HG02759 (cell line): ENCODE results near the gene LIN7A.
"Not testable (repeated sequence)": the region's sequence is repeated elsewhere in the genome, so short reads cannot be mapped to it uniquely, and the experiment has no call there.

Experiments
- ATAC-seq: cut with Tn5 transposase; IDR thresholded peaks from one replicate; pipeline ENCODE4 v1.9.1; 2021; ENCODE audit warnings: mild to moderate bottlenecking, moderate library complexity; ENCODE audit not compliant: unreplicated experiment

Gene LIN7A

DNA sequence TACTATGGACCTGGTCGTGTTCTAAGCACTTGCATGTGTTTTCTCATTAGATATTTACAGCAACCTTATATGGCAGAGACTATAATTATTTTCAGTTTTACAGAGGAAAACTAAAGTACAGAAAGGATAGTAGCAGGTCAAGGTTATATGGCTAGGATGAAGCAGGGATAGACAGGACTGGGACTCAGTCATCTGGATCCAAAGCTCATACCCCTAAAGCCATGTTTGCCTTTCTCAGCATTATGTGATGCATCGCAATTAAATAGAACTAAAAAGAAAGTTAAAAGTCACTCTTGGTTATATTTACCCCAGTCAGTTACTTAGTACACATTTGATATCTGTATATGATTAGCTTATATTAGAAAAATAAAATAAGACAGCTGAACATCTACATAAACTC, 13.3 kb downstream of the LIN7A start:
- ATAC-seq = no peak

DNA sequence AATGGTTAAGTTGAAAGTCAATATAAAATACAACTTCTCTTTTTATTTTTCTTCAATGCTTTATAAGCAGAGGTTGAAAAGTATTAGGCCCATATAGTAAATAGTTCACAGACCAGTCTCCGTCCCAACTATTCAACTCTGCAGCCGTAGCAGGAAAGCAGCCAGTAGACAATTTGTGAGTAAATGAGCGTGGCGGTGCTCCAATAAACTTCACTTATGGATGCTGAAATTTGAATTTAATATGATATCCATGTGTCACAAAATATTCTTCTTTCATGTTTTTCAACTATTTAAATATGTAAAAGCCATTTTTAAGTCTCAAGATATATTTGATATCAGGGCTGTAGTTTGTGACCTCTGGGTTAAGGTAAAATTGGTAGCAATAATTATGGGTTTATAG, 17.7 kb downstream of the LIN7A start:
- no peak for ATAC-seq

DNA sequence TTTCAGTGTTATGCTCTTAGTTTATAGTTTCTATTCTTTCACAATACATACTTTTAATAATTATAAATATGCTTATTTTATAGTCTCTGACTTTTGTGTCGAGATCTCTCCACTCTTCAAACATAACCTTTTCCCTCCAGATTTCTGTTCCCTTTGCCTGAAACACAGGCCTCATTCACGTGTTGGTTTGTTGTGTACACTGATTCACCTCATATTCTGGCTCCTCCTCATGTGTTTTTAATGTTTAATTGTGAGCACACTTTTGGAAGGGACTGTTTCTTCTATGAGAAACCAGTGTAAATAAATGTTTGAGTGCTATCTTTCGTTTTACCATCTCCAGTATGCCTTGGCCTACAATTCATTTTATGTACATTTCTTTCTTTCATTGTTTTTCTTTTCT, 20.1 kb downstream of the LIN7A start:
- no peak for ATAC-seq

DNA sequence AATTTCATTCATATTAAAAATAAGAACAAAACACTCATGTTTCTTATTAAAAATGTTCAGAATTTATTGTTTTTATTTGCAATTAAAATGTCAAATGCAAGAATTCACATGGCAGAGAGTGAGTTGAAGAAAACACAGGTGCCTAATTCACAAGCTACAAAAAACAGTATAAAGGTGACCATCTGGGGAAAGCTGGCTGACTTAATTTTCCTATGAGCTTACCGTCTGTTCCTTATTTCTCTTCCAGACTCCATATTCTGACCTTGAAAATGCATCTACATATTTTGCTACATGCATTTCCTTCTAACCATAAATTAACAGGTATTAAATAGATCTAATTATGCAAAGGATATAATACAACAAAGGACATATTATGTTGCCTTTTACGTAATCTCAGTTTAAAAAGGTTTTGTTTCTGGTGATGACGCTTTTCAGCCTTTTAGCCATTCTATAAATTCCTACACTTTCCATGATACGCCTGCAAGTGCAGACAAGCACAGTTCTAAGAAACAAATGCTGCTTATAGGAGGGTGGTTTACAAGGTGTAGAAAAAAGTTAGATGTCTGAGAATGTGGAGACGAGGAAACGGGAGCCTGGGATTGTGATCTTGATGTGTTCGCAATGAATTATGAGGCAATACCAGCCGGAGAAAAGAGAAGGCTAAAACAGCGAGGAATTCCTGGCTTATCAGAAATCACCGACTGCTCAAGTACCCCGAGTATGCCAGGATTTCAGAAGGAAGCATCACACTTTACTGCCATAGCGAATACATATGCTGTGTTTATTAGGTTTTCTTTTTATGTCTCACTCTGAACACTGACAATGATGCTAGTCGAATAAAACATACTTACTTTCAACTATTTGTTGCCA, 24.6 kb downstream of the LIN7A start:
- no peak for ATAC-seq

DNA sequence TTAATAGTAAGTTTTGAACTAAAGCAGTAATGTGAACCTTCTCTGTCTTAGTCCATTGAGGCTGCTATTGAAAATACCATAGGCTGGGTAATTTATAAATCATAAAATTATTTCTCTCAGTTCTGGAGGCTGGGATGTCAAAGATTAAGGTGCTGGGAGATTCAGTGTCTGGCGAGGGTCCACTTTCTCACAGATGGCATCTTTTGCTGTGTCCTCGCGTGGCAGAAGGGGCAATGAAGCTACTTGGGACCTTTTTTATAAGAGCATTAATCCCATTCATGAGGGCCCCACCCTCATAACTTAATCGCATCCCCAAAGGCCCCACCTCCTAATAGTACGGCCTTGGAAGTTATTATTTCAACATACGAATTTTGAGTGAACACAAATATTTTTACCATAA, 28.4 kb downstream of the LIN7A start:
- no peak for ATAC-seq

DNA sequence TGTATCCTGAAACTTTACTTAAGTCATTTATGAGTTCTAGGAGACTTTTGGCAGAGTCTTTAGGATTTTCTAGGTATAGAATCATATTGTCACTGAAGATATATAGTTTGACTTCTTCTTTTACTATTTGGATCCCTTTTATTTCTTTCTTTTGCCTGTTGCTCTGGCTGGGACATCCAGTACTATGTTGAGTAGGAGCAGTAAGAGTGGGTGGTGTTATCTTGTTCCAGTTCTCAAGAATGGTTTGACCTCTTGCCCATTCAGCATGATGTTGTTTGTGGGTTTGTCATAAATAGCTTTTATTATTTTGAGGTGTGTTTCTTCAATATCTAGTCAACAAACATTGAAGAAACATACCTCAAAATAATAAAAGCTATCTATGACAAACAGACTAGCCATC, 35.0 kb downstream of the LIN7A start:
- ATAC-seq = no peak

DNA sequence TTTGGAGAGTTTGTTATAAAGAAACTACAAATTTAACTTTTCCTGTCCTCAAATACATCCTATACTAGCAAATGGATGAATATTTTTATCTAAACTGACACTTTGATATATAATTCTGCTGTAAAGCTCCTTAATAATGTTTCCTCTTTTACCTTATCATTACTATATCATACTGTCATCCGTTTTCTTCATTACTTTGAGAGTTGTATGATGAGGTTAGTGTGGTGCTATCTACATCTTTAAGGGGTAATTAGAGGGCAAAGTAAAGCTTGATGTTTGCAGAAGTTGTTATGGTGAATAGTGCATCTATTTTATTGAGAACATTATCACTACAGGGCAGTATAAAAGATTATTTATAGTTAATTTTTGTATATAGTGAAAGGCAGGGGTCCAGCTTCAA, 36.1 kb downstream of the LIN7A start:
- no peak for ATAC-seq

DNA sequence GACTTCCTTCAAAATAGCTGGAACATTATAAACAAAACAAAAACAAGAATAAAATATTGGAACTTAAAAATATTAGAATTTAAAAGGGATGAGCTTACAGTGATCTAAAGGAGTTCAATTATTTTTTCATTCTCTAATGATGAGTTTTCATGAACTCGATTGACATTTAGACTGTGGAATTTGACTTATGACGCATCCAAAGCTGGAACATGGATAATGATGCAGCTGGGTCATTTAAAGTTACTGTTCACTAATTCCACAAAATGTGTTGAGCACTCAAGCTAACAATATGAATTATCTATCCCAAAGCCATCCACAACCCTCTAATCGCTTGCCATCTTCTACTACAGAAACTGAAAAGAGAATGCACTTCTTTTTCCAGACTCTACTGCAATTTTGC, 42.5 kb downstream of the LIN7A start:
- ATAC-seq = no peak

DNA sequence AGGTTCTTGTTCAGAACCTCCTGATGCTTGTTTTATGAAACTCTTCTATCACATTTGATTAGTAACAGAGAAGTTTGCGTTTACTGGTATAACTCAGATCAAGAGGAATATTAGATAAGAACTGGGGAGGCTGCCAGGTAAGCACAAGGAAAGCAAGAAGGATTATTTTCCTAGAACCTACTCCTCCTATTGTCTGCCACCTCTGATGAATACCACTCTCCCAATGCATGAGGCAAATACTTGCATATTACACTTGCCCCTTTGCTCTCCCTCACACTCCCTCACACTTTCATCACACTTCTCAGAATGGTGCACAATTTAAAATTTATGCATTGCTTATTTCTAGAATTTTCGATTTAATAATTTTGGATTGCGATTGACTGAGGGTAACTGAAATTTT, 43.6 kb downstream of the LIN7A start:
- ATAC-seq = no peak

DNA sequence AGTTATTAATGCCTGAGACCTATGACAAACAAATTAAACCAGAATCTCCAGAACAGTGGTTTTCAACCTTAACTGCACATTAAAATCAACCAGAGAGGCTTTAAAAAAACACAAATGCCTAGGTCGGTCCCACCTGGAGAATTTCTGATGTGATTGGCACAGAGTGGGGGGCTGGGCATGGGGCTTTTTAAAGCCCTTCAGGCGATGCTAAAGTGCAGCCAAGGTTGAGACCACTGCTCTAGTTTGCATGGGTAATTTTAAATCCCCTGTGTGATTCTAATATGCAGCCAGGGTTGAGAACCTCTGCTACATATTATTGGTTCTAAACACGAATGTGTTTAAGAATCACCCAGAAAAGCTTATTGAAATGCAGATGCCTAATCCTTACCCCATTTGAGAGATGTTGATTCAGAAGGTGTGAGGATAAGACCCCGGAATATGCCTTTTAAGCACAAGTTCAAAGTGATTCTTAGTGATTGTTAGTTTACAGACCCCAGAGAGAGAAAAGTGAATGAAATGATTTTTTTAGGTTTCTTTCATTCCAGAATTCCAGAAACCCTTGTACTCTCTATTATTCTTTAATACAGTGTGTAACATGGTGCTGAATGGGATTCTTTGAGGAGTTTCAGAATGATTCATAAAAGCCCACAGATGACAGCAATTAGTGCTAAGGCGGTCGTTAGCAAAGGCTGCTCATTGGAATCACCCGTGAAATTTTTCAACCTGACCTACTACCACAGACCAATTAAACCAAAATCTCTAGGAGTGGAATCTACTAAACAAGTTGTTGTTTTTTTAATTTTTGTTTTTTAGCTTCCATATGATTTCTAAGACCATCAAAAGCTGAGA, 44.9 kb downstream of the LIN7A start:
- peak; percentile 66 for ATAC-seq

DNA sequence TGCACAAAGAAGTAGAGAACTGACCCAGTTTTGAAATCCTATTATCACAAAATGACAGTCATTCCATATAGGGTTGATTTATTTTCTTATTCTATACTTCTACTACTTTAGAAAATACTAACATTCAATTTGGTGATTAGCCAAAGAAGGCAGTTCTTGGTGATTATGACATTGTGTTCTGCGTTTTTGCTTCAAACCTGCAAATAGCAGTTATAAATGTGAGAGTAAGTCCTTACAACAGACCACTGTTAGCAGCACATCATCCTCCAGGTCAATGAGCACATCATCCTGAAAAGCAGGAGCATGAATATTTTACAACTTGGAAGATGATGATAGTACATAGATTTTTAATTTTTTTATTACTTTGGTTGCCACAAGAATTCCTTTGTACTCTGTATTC, 53.1 kb downstream of the LIN7A start:
- no peak for ATAC-seq

DNA sequence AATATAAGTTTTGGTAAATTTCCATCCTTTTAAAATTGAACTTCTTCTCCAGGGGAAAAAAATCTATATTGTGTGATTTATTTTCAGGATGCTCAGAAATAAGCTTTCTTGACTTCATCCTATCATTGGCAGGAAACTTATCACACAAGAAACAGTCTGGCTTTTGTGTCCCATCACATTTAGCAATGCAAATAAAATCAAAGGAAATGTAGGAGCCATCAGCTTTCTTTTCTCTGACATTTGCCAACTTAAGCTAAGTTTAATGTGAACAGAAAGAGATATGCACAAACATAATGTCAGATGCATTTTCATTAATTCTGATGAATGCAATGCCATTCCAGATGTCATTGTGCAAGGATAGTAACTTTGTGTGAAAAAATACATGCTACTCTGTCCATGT, 56.6 kb downstream of the LIN7A start:
- no peak for ATAC-seq

DNA sequence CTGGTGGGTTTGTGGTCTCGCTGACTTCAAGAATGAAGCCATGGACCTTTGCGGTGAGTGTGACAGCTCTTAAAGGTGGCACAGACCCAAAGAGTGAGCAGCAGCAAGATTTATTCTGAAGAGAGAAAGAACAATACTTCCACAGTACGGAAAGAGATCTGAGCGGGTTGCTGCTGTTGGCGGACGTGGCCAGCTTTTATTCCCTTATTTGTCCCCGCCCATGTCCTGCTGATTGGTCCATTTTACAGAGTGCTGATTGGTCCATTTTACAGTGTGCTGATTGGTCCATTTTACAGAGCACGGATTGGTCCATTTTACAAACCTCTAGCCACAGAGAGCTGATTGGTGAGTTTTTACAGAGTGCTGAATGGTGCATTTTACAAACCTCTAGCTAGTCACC, 59.3 kb downstream of the LIN7A start:
- ATAC-seq = not testable (repeated sequence)

DNA sequence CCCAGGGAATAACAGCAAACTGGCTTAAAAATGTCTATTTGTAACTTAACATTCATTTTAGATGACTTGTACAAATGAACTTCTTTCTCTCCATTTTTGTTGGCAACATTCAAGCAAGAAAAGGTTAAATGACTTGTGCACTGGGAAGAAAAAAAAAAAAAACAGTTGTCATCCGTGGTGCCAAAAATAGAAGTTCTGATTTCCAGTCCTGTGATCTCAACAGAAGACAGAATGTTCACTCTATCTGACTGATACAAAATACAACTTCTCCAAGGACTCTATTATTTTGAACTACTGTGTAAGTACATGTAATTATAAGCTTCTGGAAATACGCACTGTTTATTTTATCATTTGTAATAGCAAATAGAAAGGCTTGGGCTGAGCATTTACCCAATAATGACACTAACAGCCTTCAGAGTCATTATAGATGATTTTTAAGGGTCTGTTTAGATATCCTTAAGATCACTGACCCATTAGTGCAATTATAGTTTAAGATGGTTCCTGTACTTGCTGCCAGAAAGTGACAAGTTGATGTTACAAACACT, 59.9 kb downstream of the LIN7A start:
- ATAC-seq = no peak

DNA sequence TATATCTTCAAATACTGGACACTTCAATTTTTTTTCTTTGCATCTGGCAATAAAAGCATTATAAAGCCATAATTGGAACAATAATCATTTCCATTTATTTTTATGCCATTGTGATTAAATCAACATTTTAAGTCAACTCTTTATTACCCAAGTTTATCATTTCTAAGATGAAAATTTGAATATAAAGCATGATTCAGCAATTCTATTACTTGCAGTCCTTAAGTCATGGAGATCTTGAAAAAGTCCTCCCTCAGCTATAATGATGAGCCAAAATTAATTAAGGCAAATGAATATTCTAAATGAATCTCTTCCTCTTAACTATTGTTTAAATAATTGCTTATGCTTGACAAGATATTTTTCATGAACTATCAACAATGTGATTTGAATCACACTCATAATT, 65.7 kb downstream of the LIN7A start:
- ATAC-seq = no peak

DNA sequence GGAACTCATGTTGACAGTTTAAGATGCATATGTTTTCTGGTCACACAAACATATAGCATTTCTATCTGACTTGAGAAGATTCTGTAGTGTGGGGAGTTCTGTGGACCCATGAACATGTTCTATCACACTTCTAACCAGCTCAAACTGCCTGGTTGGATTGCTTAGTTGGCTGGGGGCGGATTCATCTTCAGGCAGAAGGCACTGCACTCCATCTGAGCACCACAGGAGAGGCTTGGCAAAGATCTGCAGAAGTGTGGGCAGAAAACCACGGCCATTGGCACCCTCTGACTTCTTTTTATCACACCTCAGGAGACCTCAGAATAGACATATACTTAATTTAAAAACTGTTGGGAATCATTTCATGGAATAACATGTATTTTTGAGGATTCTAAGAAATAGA, 68.5 kb downstream of the LIN7A start:
- no peak for ATAC-seq

DNA sequence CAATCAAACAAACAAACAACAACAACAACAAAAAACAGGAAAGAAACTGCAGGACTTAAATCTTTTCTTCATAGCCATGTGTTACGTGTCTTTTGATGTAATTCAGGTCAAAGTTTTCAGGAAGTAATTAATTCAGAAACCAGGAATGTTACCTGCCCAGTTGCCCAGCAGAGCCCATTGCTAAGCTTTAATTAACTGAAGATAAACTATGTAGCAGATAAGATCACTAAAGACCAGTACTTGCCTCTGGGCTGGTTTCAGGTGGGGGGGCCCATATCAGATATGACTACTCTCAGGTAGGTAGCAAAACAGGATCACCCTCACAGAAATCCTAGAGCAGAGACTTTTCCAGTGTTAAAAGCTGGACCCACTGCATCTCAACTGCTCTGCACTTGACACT, 69.2 kb downstream of the LIN7A start:
- ATAC-seq = no peak

DNA sequence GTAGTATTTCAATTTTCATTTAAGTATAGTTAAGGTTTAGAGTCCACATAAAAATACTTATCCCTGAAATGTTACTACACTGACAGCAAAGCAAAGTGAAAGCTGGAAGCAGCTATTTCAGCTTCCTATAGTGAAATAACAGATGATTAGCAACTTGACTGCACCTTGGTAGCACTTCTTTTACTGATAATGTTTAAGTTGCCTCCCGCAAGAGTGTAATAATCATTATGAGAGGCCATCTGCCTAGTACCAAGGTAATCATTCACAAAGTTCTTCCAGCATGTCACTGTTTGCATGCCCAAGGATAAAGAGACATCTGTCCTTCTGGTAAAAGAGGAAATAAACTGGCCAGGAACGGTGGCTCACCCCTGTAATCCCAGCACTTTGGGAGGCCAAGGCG, 69.8 kb downstream of the LIN7A start:
- no peak for ATAC-seq

DNA sequence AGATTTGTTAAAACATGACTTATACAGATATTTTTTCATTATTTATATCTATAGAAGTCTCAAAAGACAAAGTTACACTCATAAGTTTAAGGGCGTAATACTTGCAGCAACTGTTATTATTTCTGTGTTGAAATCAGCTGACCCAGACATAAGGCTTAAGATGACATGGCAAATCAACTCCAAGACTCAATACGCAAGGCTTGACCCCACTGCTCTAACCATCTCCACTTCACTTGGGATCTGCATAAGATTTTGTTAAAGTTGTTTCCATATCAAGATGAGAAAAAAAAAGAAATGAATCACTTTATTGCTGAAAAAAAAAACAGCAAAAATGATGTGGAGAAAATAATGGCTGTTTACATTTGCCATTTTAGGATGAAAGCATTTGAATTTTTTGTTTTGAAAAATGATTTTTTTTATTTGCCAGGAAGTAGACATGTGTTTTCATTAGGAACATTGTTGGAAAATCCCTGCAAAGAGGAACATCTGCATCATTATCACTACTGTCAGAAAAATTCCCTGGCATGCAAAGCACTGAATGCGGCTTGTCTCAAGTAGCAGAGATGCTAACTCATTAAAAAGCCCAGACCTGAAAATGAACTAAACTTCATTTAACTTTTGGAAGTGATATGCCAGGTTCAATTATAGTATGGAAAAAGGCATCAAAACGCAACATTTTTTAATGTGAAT, 73.5 kb downstream of the LIN7A start:
- ATAC-seq = no peak

DNA sequence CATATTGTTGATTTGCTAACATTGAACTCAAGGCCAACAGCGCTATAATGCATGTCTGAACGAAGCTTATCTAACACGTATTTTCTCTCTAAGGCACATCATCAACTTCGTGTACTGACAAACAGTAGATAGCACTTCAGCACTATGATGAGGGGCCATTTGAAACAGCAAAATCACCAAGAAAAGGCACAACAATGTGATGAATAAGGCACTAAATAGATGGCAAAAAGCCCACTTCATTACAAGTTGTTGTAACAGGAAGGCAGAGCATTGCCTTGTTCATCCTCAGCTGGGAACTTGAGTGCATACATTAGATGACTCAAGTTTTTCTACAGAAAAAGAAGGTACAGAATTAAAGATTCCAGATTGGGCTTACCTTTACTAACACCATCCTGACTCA, 75.2 kb downstream of the LIN7A start:
- ATAC-seq = no peak

DNA sequence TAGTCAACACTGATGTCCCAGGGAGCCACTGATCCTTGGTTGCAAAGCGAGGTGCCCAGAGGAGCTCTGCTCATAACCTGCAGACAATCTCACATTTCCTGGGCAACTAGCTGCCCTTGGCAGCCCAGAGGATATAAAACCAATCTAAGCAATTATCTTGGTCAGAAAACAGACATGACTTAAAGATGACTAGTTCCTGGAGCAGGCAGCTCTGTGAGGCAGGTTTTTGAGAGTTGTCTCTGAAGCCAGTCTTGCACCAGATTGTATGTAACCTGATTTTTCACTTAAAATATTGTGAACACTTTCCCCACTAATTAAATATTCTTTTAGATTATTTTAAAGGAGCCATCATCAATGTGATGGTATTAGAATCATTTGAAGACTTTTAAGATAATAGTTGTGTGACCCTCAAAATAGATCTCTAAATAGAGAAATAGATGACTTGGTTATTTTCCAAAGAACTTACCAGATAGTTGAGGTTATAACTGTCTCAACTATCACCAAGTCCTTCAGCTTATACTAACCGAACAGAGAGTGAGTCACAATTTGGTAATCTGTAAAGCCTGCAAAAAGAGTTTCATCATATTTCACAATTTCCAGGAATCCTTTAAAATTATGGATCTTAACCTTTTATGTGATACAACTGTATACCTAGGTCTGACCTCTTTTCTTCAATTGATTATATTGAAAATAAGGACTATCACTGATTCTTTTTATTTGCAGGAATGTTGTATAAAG, 75.9 kb downstream of the LIN7A start:
- ATAC-seq = no peak
